ENCODE data around the gene SMYD3. TPM values are rescaled to one million over a fixed set of nuclear protein-coding genes. Genes with fewer than 3 reads are reported as not detected.

The SMYD3 gene
- total RNA-seq, 2 donors from 2014 or later = 8.8 to 19.0 TPM

DNA sequence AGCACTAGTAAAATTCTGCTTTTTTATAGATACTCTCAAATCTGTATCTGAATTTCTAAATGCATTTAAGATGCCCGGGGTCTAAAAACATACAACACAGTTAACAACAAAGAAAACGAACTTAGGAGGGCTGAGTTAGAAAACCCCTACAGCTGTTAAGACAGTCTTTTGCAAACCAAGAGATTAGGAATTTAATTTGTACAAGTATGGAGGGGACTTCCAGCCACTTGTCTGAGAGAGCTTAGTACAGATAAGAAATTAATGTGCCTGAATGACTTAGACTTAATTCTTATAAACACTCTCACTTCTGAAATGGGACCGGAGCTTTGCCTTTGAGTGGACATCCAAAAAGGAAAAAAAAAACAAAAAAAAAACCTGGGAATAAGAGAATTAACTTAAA is 61.6 kb downstream of the SMYD3 start:
- Histone ChIP-seq H3K27me3 (replicated peaks; ENCODE audit: insufficient read depth) (no peaks in the 10 kb centered on the region), H3K27ac (no peak overlapping the region), H3K4me3 (no peak overlapping the region), H3K36me3 (no peaks in the 10 kb centered on the region), H3K9me3 (no peaks in the 10 kb centered on the region), H3K4me1 (ENCODE audit: control insufficient read depth in 1 of 2, low read depth in 2 of 2) (peaks cover 0 to 39% of the 10 kb centered on the region in 2 donors)
- DNase-seq (ENCODE audit: low spot score) (no peak), ATAC-seq (ENCODE audit: insufficient number of reproducible peaks, low FRiP score, low read depth) (no peak)
- TF ChIP-seq CTCF (IDR thresholded peaks at IDR 0.05) = no peak

- no peak for TF ChIP-seq CTCF (IDR thresholded peaks at IDR 0.05)
- H3K27ac ChIP-seq = no peak overlapping the region
- DNase-seq (ENCODE audit: low spot score) (no peak), ATAC-seq (ENCODE audit: insufficient number of reproducible peaks, low FRiP score, low read depth) (no peak)
- H3K4me3 ChIP-seq = no peak overlapping the region
- H3K36me3 ChIP-seq = no peaks in the 10 kb centered on the region
- no peaks in the 10 kb centered on the region for H3K27me3 ChIP-seq (replicated peaks; ENCODE audit: insufficient read depth)
- H3K4me1 ChIP-seq (ENCODE audit: control insufficient read depth in 1 of 2, low read depth in 2 of 2) = peaks cover 0 to 39% of the 10 kb centered on the region in 2 donors
- no peaks in the 10 kb centered on the region for H3K9me3 ChIP-seq
Measured at GRCh38 chr1:246444617-246445016, 62.5 kb downstream of the SMYD3 start.

DNA sequence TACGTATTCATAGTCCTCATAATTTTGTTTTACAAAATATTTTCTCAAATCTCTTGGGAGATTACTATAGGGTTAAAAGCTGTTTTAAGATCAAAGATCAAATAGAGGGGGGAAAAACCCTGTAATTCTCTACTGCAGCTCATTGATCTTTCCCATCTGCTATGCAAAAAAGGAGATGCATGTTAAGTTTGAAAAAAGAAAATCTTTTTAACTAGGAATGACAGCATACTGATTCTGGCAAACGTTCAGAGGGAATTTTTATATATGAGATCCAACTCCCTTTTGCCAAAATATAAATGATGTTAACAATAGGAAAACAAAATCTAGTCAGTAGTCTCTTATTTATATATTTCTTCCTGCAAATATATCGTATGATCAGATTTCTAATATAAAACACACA is 69.1 kb downstream of the SMYD3 start:
- H3K4me1 ChIP-seq (ENCODE audit: control insufficient read depth in 1 of 2, low read depth in 2 of 2) = no peaks in the 10 kb centered on the region
- TF ChIP-seq CTCF (IDR thresholded peaks at IDR 0.05) = no peak
- DNase-seq (ENCODE audit: low spot score) (no peak), ATAC-seq (ENCODE audit: insufficient number of reproducible peaks, low FRiP score, low read depth) (no peak)
- H3K27ac ChIP-seq = no peak overlapping the region
- no peak overlapping the region for H3K4me3 ChIP-seq
- H3K36me3 ChIP-seq = no peaks in the 10 kb centered on the region
- no peaks in the 10 kb centered on the region for H3K27me3 ChIP-seq (replicated peaks; ENCODE audit: insufficient read depth)
- no peaks in the 10 kb centered on the region for H3K9me3 ChIP-seq

- no peak overlapping the region for H3K4me3 ChIP-seq
- no peak for TF ChIP-seq CTCF (IDR thresholded peaks at IDR 0.05)
- H3K36me3 ChIP-seq = no peaks in the 10 kb centered on the region
- ATAC-seq (ENCODE audit: insufficient number of reproducible peaks, low FRiP score, low read depth) (no peak), DNase-seq (ENCODE audit: low spot score) (no peak)
- no peaks in the 10 kb centered on the region for H3K27me3 ChIP-seq (replicated peaks; ENCODE audit: insufficient read depth)
- no peak overlapping the region for H3K27ac ChIP-seq
- H3K9me3 ChIP-seq = no peaks in the 10 kb centered on the region
- no peaks in the 10 kb centered on the region for H3K4me1 ChIP-seq (ENCODE audit: control insufficient read depth in 1 of 2, low read depth in 2 of 2)
Measured at GRCh38 chr1:246435421-246436041, 71.5 kb downstream of the SMYD3 start.

- no peaks in the 10 kb centered on the region for H3K4me1 ChIP-seq (ENCODE audit: control insufficient read depth in 1 of 2, low read depth in 2 of 2)
- ATAC-seq (ENCODE audit: insufficient number of reproducible peaks, low FRiP score, low read depth) (no peak), DNase-seq (ENCODE audit: low spot score) (no peak)
- no peaks in the 10 kb centered on the region for H3K36me3 ChIP-seq
- H3K9me3 ChIP-seq = no peaks in the 10 kb centered on the region
- no peaks in the 10 kb centered on the region for H3K27me3 ChIP-seq (replicated peaks; ENCODE audit: insufficient read depth)
- H3K4me3 ChIP-seq = no peak overlapping the region
- no peak for TF ChIP-seq CTCF (IDR thresholded peaks at IDR 0.05)
- H3K27ac ChIP-seq = no peak overlapping the region
Measured at GRCh38 chr1:246434335-246434734, 72.7 kb downstream of the SMYD3 start.
